ENCODE results near the gene NUDT16L1.
A peak's percentile ranks its signal among the peaks of the same experiment; 100 is the strongest.

Gene NUDT16L1

GRCh38 chr16:4685292-4685691, 8.1 kb upstream of the NUDT16L1 start:
- no peak overlapping the region for H3K4me3 Mint-ChIP-seq
- DNase-seq (ENCODE audit: low spot score in 2 of 2) = no peak
- H3K4me1 Mint-ChIP-seq = no peaks in the 10 kb centered on the region
- no peaks in the 10 kb centered on the region for H3K9me3 Mint-ChIP-seq
- no peak for ATAC-seq
- peaks cover 43% of the 10 kb centered on the region for H3K36me3 Mint-ChIP-seq
- peak overlapping the region; percentile 37 for H3K27ac Mint-ChIP-seq

- H3K36me3 Mint-ChIP-seq = peaks cover 41% of the 10 kb centered on the region
- no peaks in the 10 kb centered on the region for H3K9me3 Mint-ChIP-seq
- ATAC-seq (no peak), DNase-seq (ENCODE audit: low spot score in 2 of 2) (no peak)
- no peaks in the 10 kb centered on the region for H3K4me1 Mint-ChIP-seq
- peak overlapping the region; percentile 40 for H3K27ac Mint-ChIP-seq
- H3K4me3 Mint-ChIP-seq = no peak overlapping the region
These were observed 7.4 kb upstream of the NUDT16L1 start for GRCh38 chr16:4685776-4686496.

GRCh38 chr16:4686497-4687210, 6.7 kb upstream of the NUDT16L1 start:
- ATAC-seq (no peak), DNase-seq (ENCODE audit: low spot score in 2 of 2) (no peak)
- Mint-ChIP-seq H3K9me3 (no peaks in the 10 kb centered on the region), H3K4me1 (peaks cover 6% of the 10 kb centered on the region), H3K36me3 (peaks cover 41% of the 10 kb centered on the region), H3K27ac (peak overlapping the region; percentile 40), H3K4me3 (no peak overlapping the region)

- no peak overlapping the region for H3K27ac Mint-ChIP-seq
- H3K36me3 Mint-ChIP-seq = peaks cover 39% of the 10 kb centered on the region
- H3K4me3 Mint-ChIP-seq = no peak overlapping the region
- ATAC-seq (no peak), DNase-seq (ENCODE audit: low spot score in 2 of 2) (peak in 1 of 2 donors; percentile 48)
- H3K4me1 Mint-ChIP-seq = peaks cover 6% of the 10 kb centered on the region
- H3K9me3 Mint-ChIP-seq = no peaks in the 10 kb centered on the region
These were observed 5.9 kb upstream of the NUDT16L1 start for GRCh38 chr16:4687416-4687815.

- Mint-ChIP-seq H3K36me3 (peaks cover 44% of the 10 kb centered on the region), H3K4me3 (no peak overlapping the region), H3K4me1 (peaks cover 6% of the 10 kb centered on the region), H3K9me3 (no peaks in the 10 kb centered on the region), H3K27ac (no peak overlapping the region)
- ATAC-seq (no peak), DNase-seq (ENCODE audit: low spot score in 2 of 2) (peak in 1 of 2 donors; percentile 48)
These were observed 5.3 kb upstream of the NUDT16L1 start for GRCh38 chr16:4687946-4688673.

GRCh38 chr16:4688674-4689045, 4.7 kb upstream of the NUDT16L1 start:
- Mint-ChIP-seq H3K4me3 (no peak overlapping the region), H3K4me1 (peaks cover 6% of the 10 kb centered on the region), H3K36me3 (peaks cover 44% of the 10 kb centered on the region), H3K27ac (no peak overlapping the region), H3K9me3 (no peaks in the 10 kb centered on the region)
- DNase-seq (ENCODE audit: low spot score in 2 of 2) = no peak
- ATAC-seq = no peak

- ATAC-seq = no peak
- H3K36me3 Mint-ChIP-seq = peaks cover 44% of the 10 kb centered on the region
- DNase-seq (ENCODE audit: low spot score in 2 of 2) = peak in 1 of 2 donors; percentile 47
These were observed 4.2 kb upstream of the NUDT16L1 start for GRCh38 chr16:4689091-4689671.

GRCh38 chr16:4689864-4690704, 3.3 kb upstream of the NUDT16L1 start:
- ATAC-seq = no peak
- no peak overlapping the region for H3K4me3 Mint-ChIP-seq
- no peaks in the 10 kb centered on the region for H3K9me3 Mint-ChIP-seq
- H3K36me3 Mint-ChIP-seq = peaks cover 44% of the 10 kb centered on the region
- H3K27ac Mint-ChIP-seq = no peak overlapping the region
- DNase-seq (ENCODE audit: low spot score in 2 of 2) = no peak
- H3K4me1 Mint-ChIP-seq = peaks cover 7% of the 10 kb centered on the region

More at GRCh38 chr16:4689091-4689671, 4.2 kb upstream of the NUDT16L1 start:
- Mint-ChIP-seq H3K4me1 (peaks cover 6% of the 10 kb centered on the region), H3K27ac (no peak overlapping the region), H3K4me3 (no peak overlapping the region), H3K9me3 (no peaks in the 10 kb centered on the region)

GRCh38 chr16:4690946-4691665, 2.3 kb upstream of the NUDT16L1 start:
- Mint-ChIP-seq H3K27ac (peak overlapping the region; percentile 56), H3K4me3 (no peak overlapping the region), H3K9me3 (no peaks in the 10 kb centered on the region), H3K4me1 (peaks cover 14% of the 10 kb centered on the region), H3K36me3 (peaks cover 53% of the 10 kb centered on the region)
- DNase-seq (ENCODE audit: low spot score in 2 of 2) (peak in 1 of 2 donors; percentile 50), ATAC-seq (no peak)

- peaks cover 60% of the 10 kb centered on the region for H3K36me3 Mint-ChIP-seq
These were observed 1.5 kb upstream of the NUDT16L1 start for GRCh38 chr16:4691666-4692412.

GRCh38 chr16:4692460-4693295, 684 bp upstream of the NUDT16L1 start:
- H3K9me3 Mint-ChIP-seq = no peaks in the 10 kb centered on the region
- H3K4me3 Mint-ChIP-seq = peak overlapping the region; percentile 73
- peaks cover 57% of the 10 kb centered on the region for H3K36me3 Mint-ChIP-seq
- ATAC-seq (peak; percentile 11), DNase-seq (ENCODE audit: low spot score in 2 of 2) (no peak)
- peaks cover 14% of the 10 kb centered on the region for H3K4me1 Mint-ChIP-seq
- H3K27ac Mint-ChIP-seq = peak overlapping the region; percentile 83

More at GRCh38 chr16:4691666-4692412, 1.5 kb upstream of the NUDT16L1 start:
- peak overlapping the region; percentile 83 for H3K27ac Mint-ChIP-seq
- peak overlapping the region; percentile 73 for H3K4me3 Mint-ChIP-seq
- peaks cover 14% of the 10 kb centered on the region for H3K4me1 Mint-ChIP-seq
- H3K9me3 Mint-ChIP-seq = no peaks in the 10 kb centered on the region
- ATAC-seq (no peak), DNase-seq (ENCODE audit: low spot score in 2 of 2) (peak in 1 of 2 donors; percentile 54)

- DNase-seq (ENCODE audit: low spot score in 2 of 2) (peak in 1 of 2 donors; percentile 65), ATAC-seq (peak; percentile 46)
- Mint-ChIP-seq H3K4me3 (peak overlapping the region; percentile 73), H3K4me1 (peaks cover 14% of the 10 kb centered on the region), H3K36me3 (peaks cover 56% of the 10 kb centered on the region), H3K9me3 (no peaks in the 10 kb centered on the region), H3K27ac (peak overlapping the region; percentile 83)
These were observed 737 bp downstream of the NUDT16L1 start for GRCh38 chr16:4693956-4694641.
